GM18519 (cell line): Measurements from ENCODE around the gene ASB2.

Experiments
- ATAC-seq: cut with Tn5 transposase; IDR thresholded peaks from one replicate; pipeline ENCODE4 v1.9.1; 2021; ENCODE audit warnings: mild to moderate bottlenecking, moderate library complexity; ENCODE audit not compliant: unreplicated experiment, low FRiP score

Gene ASB2

DNA sequence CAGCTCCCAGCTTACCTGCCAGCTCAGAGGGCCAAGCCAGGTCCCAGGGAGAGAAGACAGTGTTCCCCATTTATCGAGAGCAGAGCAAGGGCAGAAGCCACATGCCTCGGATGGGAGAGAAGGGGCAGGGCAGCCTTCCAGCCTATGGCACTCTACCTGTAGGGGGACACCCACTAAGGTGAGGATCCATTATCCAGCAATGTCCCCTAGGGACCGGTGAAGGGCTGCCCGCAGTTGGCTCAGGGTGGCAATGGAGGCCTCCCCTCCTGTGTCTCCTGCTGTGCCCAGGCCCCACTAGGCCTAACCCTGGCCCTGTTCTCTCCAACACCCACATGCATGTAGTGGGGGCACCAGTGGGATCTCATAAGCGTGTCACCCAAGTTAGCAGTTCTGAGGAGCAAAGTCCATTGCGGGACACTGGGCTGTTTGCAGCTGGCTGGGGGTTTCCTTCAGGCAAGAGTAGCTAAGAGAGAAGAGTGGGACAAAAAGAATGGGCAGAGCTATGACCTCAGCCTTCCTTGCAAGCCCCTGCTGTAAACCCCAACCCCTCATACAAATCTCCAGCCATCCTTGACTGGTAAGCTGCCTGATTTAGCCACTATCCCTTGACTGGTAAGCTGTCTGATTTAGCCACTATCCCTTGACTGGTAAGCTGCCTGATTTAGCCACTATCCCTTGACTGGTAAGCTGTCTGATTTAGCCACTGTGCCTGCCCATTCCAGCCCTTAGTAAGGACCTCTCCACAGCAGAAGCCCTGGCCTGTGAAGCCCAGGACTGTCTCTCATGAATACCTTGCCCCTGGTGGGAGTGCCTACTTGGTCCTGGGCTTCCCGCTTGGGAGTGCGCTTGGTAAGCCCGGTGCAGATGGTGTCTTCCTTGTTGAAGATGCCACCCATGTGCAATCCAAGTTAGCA lies 5.2 kb upstream of the ASB2 start:
- ATAC-seq: no peak

DNA sequence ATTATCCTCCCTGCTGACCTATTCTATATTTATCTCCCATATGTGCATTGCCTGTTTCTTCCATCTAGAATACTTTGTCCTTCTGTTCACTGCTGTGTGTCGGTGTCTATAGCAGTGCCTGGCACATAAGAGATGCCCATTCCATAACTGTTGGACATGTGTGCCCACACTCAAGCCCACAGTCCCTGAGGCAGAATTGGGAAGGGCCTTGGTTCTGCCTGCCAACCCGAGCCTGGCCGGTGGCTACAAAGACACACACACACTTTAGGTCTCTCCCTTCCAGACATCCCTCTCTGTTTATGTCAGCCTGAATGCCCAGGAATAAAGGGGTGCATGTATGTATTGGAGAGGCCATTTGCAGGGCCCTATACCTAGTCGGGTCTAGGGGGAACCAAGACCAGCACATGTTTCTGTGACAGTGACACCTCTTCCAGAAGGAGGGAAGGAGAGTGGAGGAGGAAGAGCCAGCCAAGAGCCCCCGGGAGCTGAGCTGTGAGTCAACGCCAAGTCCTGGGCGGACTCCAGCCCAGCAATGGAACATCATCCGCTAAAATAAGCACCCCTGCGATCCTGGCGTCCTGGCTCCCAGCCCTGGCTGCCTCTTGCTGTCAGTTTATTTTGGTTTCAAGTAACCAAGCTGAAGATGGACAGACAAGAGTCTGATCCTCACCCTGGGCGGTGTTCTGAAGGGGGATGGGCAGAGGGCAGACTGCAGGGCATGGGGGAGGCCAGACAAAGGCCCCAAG lies 4.3 kb upstream of the ASB2 start:
- ATAC-seq: no peak

DNA sequence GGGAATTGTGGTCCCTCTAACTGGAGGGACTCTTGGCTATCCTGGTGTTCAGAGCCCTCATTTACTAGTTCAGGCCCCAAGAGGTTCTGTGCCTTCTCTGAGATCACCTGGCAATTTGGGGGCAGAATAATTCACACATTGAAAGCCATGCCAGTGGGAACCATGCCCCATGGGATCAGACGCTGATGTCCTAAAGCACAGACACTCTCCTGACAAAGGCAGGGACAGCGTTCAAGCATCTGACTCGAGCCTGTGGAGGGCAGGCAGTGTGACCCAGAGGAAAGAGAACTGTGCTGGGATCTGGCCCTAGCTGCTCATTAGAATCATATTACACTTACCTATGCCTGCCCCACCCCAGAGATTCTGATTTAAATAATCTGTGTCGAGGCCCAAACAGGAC lies 2.4 kb upstream of the ASB2 start:
- ATAC-seq: no peak

DNA sequence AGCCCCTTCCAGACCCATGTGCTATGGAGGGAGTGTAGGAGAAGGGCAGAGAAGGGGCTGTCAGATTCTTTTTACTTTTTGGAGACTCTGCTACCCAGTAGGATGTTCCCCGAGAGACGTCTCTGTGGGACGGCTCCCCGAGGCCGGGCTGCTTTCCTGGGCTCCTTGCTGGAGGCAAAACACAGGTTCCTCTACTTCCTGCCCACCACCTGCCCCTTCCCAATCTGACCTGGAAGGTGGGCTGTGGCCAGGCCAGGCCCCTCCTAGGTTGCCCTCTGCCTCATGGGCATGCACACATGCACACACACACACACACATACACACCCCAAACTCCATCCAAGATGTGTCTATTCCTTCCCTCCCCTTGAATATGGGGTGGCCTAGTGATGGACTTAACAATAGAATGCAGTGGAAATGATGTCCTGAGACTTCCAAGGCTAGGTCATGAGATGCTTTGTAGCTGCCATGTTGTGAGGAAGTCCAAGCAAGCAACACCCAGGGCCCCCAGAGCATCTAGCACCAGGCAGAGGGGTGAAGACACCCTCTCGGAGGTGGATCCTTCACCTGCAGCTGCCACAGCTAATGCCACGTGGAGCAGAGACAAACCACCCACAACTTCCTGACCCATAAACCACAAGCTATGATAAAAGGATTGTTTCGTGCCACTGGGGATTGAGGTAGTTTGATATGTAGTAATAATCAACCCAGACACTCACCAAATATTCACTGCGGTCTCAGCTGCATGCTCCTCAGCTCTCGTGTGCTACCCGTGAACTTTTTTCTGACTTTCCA lies 1.6 kb upstream of the ASB2 start:
- no peak for ATAC-seq

DNA sequence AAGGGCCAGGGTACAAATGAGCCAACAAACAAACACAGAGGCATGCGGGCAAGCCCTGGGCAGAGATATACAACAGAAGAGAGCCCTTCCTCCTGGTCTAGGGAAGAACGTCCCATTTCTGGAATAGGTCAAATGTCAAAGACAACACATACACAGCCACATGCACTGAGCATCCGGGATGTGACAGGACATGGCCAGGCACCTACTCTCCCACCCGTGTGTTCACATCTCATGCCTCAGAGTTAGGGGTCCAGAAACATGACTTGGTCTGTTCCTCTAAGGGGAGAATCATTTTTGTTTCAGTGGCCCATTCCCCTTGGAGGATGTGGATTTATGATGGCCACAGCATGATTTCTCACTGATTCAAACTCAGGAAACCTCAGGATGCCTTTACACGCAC lies 801 bp upstream of the ASB2 start:
- ATAC-seq: no peak

DNA sequence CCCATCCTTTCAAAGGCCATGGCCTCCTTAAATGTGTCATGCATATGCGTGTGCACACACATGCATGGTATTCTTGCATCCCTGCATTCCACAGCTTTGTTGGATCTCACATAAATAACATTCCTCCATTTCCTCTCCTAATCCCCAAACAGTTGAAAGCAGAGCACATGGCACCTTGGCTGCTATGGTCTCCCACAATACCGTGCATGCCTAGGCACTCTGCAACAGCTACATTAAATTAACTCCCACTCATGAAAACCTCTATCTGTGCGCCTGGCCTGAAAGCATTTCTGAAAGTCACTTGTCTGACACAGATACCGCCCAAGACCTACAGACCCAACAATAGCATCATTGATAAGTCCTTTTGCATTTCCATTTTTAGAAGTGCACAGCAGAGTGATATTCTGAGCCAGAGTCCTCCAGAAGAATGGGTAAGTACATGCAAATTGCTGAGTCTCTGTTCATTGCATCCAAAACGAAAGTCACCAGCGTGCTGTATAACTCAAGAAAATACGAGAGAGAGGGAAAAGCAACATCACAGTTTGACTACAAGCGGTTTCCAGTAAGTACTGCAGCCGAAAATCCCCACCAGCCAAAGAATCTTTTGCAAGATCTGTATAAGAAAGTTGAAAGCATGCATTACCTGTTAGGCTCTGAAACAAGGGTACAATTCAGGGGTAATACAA lies 436 bp downstream of the ASB2 start:
- ATAC-seq: peak; percentile 80

DNA sequence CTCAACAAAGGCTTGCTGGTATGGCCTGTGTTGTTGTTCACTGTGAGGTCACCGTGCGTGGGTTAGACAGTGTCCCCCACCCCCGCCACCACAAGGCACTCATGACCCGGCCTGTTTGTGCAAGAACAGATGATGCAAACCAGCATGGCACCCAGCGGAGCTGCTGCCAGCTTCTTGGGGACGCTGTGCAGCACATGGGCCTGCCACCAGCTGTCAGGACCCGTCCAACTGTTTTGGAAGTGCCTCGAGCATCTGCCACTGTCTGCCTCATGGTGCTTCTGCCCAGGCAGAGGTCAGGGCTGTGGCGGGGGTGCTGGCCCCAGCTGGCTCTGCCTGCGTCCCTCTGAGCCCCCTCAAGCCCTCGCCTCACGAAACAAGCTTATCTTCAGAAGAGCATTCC lies 1.5 kb downstream of the ASB2 start:
- ATAC-seq: no peak

DNA sequence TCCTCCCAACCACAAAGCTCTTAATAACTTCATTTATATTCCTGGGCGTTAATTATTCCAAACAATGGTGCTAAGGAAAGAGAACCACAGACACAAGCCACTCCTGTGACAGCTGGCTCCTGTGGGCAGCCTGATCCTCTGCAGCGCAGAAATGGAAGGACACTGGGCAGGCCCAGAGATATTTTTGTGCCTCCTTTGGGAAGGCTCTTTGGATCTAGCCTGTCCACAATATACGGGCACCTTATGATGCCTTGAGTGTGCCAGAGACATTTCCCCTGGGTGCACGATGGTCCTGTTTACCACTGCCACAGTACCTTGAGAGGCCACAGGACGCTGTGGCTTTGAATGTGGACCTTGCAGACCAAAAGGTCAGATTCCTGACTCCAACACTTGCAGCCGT lies 2.1 kb downstream of the ASB2 start:
- ATAC-seq: no peak

DNA sequence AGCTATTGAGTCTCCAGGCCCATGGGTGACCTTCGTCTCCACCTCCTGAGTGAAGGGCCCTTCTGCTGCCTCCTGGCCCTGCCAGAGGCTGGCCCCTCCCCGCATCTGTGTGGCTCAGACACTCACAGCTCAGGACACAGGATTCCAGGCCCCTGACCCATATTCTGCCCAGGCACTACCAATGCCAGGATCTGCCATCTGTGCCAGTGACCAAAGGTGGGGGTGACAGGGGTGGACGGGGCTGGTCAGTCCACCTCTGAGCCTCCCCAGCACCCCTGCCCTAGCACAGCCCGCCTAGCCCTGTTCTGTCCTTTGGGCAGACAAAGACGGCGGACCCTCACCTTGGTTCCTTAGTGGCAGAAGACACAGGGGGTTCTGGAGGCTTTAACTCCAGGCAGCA lies 2.8 kb downstream of the ASB2 start:
- no peak for ATAC-seq

DNA sequence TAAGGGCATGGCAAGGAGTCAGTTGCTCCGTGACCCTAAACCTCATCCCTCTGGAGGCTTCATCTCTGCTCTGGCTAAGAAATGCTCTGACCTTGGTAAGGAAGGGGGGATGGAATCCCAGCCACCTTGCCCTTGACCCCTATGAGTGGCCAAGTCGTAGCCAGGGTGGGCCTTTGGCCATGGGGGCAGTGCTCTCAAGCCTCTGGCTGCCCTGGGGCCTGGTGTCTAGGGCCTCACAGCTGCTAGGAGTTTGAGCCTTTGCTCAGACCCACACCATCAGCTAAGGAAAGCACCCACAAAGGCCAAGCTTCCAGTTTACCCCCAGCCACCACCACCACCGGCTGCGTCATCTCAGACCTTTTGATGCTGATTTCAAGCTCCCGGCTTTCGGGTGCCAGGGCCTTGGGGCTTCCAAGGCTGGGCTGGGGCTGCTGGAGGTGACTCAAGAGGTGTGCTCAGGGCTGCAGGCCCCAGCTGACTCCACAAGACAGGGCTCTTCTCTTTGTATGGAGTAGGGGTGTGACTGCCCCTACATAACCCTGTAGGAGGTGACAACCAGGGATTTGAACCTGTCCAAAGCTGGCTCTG lies 3.7 kb downstream of the ASB2 start:
- ATAC-seq: no peak

DNA sequence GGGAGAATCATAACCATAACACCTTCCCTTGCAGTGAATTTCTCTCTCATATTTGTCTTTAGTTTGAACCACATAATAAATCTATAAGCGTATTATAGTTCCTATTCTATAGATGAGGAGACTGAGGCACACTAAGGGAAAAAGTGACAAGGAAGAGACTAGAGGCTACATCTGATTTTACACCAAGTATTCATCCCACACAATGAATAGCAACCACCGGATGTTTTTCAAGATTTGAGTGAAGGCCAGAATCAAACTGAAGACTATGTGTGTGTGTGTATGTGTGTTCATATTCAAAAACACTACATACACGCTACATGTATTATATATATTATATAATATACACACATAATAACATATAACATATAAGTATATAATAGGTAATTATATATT lies 4.7 kb downstream of the ASB2 start:
- no peak for ATAC-seq

DNA sequence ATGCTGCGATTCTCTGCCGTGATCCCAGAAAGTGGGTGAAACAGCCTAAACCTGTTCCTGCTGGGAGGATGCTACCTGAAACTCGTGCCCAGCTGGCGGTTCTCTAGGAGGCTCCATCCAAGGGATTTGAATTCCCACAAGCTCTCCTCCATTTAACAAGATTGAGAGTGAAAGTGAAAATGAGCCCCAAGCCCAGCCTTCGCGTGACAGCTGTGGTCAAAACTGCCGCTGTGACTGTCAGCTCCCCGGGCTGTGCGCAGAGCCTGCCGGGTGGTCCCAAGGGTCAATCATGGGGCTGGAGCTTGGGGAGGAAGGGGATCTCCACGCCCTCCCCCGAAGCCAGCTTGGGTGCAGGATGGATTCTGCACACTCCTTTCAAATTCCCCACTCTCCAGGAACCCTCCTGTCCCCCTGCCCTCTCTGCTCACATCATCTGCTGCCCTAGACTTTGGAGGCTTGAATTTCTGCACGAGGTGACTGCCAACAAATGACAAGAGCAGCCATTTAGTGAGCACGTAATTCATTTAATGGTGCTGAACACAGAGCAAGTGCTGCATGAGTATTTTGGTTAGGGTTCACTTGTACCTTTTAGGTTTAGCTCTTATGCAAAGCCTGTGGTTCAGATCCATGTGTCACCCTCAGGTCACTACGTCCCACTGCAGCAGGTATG lies 5.3 kb downstream of the ASB2 start:
- ATAC-seq: peak; percentile 25

DNA sequence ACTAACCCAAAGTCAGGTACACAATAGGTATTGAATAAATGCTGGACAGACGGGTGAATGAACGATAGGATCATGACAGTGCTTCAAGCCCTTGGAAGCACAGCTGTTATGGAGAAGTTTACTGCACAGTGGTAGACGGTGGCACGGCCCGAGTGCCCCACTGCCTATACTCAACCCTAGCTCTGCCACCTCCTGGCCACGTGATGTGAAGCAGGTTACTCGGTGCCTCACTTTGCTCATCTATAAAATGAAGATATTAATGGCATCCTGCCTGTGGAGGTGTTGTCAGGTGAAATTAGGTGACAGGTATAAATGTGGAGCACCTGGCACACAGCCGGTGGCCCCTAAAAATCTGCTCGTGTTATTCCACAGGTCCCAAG lies 5.8 kb downstream of the ASB2 start:
- ATAC-seq: no peak

DNA sequence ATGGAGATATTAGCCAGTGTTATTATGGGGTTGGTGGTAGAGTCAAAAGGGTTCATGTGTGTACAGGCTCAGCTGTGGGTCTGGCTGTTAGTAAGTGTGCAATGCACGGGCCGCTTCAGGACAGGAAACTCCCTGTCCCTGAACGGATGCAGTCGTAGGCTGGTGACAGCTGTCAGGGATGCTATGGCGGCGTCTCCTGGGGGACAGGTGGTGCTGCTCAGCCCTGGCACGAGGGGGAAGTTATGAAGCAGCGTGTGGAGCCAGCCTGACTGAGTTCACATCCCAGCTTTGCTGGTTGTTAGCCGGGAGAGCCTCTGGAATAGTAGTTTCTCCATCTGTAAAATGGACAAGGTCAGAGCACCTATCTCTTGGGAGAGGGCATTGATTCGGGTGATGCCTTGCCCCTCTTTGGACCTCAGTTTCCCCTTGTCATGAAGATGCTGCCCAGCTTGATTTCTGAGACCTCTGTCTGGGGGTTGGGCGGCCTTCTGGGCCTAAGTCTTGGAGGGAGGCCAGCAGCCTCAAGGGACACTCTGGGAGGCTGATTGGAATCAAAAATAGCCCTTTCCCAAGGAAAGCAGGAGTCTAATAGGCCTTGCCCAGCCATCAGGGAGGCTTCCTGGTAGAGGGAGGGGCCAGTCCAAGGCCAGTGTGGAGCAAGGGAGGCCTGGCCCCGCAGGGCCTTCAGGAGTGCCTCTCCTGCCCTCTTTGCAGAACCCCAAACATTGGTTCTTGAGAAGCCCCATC lies 7.1 kb downstream of the ASB2 start:
- ATAC-seq: no peak

DNA sequence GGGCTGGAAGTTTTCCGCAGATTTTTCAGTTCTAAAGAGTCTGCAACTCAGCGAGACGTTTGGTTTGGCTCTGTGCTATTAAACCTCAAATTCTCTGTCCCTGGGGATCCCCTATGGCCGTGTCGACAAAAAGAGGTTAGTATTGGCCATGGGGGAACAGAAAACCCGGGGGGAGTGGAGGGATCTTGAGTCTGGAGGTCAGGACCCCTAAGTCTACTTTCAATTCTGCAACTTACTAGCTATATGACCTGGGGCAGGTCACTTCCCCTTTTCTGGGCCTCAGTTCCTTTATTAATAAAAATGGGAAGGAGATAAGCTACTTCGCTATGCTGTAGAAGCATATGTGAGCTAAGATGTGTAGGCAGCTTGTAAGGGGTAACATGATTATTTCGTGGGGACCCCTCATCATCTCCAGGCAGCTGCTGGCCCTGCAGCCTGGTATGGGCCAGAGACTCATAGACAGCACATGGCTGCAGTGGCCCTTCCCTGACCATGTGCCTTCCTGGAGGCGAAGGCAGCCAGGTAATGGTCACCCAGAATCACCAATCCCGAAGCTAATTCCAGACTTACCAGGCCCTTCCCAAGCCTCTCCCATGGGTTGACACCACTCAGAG lies 8.6 kb downstream of the ASB2 start:
- peak; percentile 37 for ATAC-seq

DNA sequence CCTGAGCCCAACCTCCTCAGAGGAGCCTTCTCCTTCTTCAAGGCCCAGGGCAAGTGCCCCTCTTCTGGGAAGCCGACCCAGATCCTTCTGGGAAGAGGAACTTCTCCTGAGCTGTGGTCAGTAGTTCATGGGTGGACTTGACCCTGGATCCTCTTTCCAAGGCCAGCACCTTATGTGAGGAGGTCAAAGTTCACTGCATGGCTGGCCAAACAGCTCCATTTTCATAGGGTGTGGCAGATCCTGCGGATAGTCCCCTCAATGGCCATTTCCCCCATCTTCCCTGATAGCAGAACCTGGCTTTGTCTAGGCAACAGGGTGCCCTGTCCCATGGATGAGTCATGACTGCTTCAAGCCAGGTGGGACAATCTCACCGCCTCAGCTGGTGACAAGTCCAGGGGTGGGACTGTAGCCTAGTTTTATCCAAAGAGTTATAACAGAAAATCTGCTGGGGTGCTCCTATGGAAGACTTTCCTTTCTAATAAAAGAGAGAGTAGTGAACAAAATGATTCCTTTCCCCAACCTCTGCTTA lies 10.4 kb downstream of the ASB2 start:
- no peak for ATAC-seq

DNA sequence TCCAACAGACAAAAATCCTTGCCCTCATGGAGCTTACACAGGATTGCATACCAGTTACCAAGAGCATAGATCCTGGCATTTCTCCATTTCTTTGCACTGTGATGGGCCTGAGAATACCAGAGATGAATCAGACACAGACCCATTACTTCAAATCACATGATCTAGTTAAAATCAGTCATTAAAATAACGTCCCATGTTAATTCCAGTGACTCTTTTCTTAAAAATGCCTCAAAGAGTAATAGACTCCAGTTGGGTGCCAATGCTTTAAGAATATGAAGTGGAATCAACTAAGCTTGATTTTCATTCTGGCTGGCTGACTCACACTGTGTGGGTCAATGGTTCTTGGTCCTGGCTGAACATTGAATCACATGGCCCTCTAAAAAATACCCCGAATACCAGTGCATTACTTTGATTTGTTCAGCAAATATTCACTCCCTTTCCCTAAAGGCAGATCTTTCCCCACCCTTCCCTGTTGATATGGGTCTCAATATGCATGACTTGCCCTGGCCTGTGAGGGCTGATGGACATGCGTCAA lies 11.0 kb downstream of the ASB2 start:
- ATAC-seq: no peak

DNA sequence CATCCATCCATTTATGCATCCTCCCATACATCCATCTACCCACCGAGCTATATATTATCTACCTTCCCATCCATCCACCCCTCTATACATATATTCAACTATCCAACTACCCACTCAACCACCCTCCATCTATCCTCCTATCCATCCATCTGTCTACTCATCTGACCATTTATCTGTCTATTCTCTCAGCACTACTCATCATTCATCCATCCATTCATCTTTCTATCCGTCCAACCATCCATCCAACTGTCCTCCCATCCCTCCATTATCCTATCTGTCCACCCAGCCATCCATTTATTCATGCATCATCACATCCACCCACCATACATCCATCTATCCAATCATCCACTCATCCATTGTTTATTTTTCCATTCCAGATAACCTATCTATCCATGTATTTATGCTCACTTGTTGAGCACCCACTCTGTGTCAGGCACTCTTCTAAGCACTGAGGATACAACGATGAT lies 11.5 kb downstream of the ASB2 start:
- no peak for ATAC-seq
